Measurements from ENCODE around the gene STON2. TPM values are rescaled to one million over a fixed set of nuclear protein-coding genes. Genes with fewer than 3 reads are reported as not detected.

STON2 gene
- total and polyA plus RNA-seq, 2 of the 13 experiments (the other 11 are each of a cell fraction or from before 2014, with no cell fraction given) = 2.1 to 11.0 TPM

DNA sequence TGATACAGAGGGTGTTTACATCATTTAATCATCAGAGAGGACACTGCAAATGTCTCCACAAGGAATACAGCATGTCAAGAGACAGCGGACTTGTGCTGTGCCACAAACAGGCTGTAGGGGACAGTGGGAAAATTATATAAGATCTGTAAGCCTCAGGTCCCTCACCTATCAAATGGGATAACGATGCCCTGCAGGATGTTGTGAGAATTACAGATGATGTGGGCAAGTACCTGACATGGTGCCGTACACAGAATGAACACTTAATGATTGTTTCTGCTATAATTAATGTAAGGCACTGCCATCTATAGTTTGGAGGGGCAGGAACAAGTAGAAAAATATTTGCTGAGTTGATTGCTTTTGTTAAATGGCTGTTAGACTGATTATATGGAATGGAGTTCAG is 97.5 kb downstream of the STON2 start:
- intact Hi-C loops (cut with micrococcal nuclease; ENCODE audit: unreplicated experiment) (loop anchor here (1.0 to 2.0 kb wide), 4 partner anchors 16 to 133 kb away; no protein-coding TSS in a partner anchor), in situ Hi-C loops (cut with HindIII; ENCODE audit: extremely low pct_ligation_motif_present, low pct_unique_long_range_greater_than_20kb) (no loop called here)
- H3K9me3 ChIP-seq (ENCODE audit: low read length) = no peaks in the 10 kb centered on the region
- ATAC-seq = peak; percentile 21
- H2AFZ ChIP-seq (ENCODE audit: low read length) = peak overlapping the region; percentile 5
- TF ChIP-seq, protein P1, sequence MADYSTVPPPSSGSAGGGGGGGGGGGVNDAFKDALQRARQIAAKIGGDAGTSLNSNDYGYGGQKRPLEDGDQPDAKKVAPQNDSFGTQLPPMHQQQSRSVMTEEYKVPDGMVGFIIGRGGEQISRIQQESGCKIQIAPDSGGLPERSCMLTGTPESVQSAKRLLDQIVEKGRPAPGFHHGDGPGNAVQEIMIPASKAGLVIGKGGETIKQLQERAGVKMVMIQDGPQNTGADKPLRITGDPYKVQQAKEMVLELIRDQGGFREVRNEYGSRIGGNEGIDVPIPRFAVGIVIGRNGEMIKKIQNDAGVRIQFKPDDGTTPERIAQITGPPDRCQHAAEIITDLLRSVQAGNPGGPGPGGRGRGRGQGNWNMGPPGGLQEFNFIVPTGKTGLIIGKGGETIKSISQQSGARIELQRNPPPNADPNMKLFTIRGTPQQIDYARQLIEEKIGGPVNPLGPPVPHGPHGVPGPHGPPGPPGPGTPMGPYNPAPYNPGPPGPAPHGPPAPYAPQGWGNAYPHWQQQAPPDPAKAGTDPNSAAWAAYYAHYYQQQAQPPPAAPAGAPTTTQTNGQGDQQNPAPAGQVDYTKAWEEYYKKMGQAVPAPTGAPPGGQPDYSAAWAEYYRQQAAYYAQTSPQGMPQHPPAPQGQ (CRISPR knock-in tag; IDR thresholded peaks at IDR 0.05; ENCODE audit: borderline replicate concordance) = no peak
- TF ChIP-seq, protein P2, sequence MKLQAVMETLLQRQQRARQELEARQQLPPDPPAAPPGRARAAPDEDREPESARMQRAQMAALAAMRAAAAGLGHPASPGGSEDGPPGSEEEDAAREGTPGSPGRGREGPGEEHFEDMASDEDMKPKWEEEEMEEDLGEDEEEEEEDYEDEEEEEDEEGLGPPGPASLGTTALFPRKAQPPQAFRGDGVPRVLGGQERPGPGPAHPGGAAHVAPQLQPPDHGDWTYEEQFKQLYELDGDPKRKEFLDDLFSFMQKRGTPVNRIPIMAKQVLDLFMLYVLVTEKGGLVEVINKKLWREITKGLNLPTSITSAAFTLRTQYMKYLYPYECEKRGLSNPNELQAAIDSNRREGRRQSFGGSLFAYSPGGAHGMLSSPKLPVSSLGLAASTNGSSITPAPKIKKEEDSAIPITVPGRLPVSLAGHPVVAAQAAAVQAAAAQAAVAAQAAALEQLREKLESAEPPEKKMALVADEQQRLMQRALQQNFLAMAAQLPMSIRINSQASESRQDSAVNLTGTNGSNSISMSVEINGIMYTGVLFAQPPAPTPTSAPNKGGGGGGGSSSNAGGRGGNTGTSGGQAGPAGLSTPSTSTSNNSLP (IDR thresholded peaks at IDR 0.05; ENCODE audit: low read depth, low read length) = 0 out of 2 replicates have a peak, but pooled peaks have one; percentile 13
- no peak for TF ChIP-seq MTF2 (CRISPR knock-in tag; IDR thresholded peaks at IDR 0.05; ENCODE audit: borderline replicate concordance)
- no peak for TF ChIP-seq PLRG1 (conservative IDR thresholded peaks at IDR 0.05)
- TF ChIP-seq, protein P3, sequence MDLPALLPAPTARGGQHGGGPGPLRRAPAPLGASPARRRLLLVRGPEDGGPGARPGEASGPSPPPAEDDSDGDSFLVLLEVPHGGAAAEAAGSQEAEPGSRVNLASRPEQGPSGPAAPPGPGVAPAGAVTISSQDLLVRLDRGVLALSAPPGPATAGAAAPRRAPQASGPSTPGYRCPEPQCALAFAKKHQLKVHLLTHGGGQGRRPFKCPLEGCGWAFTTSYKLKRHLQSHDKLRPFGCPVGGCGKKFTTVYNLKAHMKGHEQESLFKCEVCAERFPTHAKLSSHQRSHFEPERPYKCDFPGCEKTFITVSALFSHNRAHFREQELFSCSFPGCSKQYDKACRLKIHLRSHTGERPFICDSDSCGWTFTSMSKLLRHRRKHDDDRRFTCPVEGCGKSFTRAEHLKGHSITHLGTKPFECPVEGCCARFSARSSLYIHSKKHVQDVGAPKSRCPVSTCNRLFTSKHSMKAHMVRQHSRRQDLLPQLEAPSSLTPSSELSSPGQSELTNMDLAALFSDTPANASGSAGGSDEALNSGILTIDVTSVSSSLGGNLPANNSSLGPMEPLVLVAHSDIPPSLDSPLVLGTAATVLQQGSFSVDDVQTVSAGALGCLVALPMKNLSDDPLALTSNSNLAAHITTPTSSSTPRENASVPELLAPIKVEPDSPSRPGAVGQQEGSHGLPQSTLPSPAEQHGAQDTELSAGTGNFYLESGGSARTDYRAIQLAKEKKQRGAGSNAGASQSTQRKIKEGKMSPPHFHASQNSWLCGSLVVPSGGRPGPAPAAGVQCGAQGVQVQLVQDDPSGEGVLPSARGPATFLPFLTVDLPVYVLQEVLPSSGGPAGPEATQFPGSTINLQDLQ (CRISPR knock-in tag; IDR thresholded peaks at IDR 0.05) = no peak
- POLR2A ChIA-PET = no interaction called here
- CTCF ChIA-PET (ENCODE audit: low intra/inter-chr PET ratio, low total read pairs) = no interaction called here
- peak overlapping the region; percentile 91 for H3K27ac ChIP-seq (ENCODE audit: extremely low read length, insufficient read depth, low read length)
- H3K36me3 ChIP-seq (replicated peaks in 1 of 2; ENCODE audit: control insufficient read depth in 1 of 2, insufficient read depth in 2 of 2, low read length in 2 of 2) = no peaks in the 10 kb centered on the region
- H3K9ac ChIP-seq (ENCODE audit: insufficient read depth, low read depth, low read length) = no peak overlapping the region
- H3K79me2 ChIP-seq (ENCODE audit: insufficient read depth, low read length) = no peaks in the 10 kb centered on the region
- DNase-seq (ENCODE audit: low spot score) = peak; percentile 27
- 92% methylated on average over 3 of the region's 3 CpGs for WGBS (ENCODE audit: low lambda C conversion rate)
- no peaks in the 10 kb centered on the region for H3K27me3 ChIP-seq (ENCODE audit: control insufficient read depth in 1 of 2, insufficient read depth in 2 of 2, low read length in 2 of 2)
- TSS peak; percentile 64 for BruUV-seq (replicated peaks)
- peaks cover 42% of the 10 kb centered on the region for H3K4me1 ChIP-seq (ENCODE audit: insufficient read depth, low read length)
- H4K20me1 ChIP-seq (ENCODE audit: insufficient read depth, low read length) = no peaks in the 10 kb centered on the region
- H3K4me2 ChIP-seq (ENCODE audit: low read depth, low read length) = peak overlapping the region; percentile 84
- FAIRE-seq = no peak
- H3K4me3 ChIP-seq (replicated peaks in 1 of 3; ENCODE audit: insufficient read depth in 1 of 3, low read depth in 2 of 3, low read length in 3 of 3) = 0 out of 6 replicates have a peak overlapping the region, but pooled peaks of 1 of the 3 experiments have one; percentile 51
